Measurements from ENCODE around the gene FKBP1B.
"Not testable (repeated sequence)": the region's sequence is repeated elsewhere in the genome, so short reads cannot be mapped to it uniquely, and the experiment has no call there.

Gene FKBP1B

DNA sequence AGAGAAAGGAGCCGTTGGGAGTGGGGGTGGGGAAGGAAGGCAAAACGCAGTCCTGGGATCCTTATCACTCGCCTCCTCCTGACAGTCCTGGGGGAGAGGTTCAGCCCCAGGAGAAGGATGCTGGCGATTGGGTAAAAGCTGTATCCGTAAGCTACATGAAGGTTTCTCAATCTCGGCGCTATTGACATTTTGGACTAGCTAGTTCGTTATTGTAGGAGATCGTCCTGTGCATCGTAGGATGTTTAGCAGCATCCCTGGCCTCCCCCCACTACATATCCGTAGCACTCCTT, 35.6 kb downstream of the FKBP1B start:
- no peak for TF ChIP-seq TCF4 (CRISPR knock-in tag; IDR thresholded peaks at IDR 0.05; ENCODE audit: borderline replicate concordance)
- TF ChIP-seq, protein P1, sequence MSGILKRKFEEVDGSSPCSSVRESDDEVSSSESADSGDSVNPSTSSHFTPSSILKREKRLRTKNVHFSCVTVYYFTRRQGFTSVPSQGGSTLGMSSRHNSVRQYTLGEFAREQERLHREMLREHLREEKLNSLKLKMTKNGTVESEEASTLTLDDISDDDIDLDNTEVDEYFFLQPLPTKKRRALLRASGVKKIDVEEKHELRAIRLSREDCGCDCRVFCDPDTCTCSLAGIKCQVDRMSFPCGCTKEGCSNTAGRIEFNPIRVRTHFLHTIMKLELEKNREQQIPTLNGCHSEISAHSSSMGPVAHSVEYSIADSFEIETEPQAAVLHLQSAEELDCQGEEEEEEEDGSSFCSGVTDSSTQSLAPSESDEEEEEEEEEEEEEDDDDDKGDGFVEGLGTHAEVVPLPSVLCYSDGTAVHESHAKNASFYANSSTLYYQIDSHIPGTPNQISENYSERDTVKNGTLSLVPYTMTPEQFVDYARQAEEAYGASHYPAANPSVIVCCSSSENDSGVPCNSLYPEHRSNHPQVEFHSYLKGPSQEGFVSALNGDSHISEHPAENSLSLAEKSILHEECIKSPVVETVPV (CRISPR knock-in tag; IDR thresholded peaks at IDR 0.05): no peak
- TF ChIP-seq ZNF8 (CRISPR knock-in tag; IDR thresholded peaks at IDR 0.05): no peak
- TF ChIP-seq CSDC2 (CRISPR knock-in tag; IDR thresholded peaks at IDR 0.05): no peak
- TF ChIP-seq, protein P2, sequence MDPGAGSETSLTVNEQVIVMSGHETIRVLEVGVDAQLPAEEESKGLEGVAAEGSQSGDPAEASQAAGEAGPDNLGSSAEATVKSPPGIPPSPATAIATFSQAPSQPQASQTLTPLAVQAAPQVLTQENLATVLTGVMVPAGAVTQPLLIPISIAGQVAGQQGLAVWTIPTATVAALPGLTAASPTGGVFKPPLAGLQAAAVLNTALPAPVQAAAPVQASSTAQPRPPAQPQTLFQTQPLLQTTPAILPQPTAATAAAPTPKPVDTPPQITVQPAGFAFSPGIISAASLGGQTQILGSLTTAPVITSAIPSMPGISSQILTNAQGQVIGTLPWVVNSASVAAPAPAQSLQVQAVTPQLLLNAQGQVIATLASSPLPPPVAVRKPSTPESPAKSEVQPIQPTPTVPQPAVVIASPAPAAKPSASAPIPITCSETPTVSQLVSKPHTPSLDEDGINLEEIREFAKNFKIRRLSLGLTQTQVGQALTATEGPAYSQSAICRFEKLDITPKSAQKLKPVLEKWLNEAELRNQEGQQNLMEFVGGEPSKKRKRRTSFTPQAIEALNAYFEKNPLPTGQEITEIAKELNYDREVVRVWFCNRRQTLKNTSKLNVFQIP (CRISPR knock-in tag; IDR thresholded peaks at IDR 0.05; ENCODE audit: borderline replicate concordance, low read depth): no peak
- no peak for TF ChIP-seq ZFP3 (CRISPR knock-in tag; IDR thresholded peaks at IDR 0.05)
- ATAC-seq: no peak

DNA sequence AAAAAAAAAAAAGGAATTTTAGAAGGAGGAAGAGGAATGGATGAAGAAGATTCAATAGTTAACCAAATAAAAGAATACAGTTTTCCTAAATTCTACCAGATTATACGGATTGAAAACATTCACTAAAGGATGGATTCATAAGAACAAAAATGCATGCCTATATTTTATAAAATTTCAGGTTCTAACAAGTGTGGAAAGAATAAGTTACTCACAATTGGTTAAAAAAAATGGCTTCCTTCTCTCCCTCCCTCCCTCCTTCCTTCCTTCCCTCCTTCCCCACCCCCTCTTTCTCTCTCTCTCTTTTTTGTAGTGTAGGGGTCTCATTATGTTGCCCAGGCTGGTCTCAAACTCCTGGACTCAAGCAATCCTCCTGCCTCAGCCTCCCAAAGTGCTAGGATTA, 36.7 kb downstream of the FKBP1B start:
- no peak for ATAC-seq
- TF ChIP-seq ZFP30 (CRISPR knock-in tag; IDR thresholded peaks at IDR 0.05): no peak
- no peak for TF ChIP-seq BACH2 (CRISPR knock-in tag; IDR thresholded peaks at IDR 0.05; ENCODE audit: borderline replicate concordance)
- no peak for TF ChIP-seq CSDC2 (CRISPR knock-in tag; IDR thresholded peaks at IDR 0.05)
- TF ChIP-seq RARB (CRISPR knock-in tag; IDR thresholded peaks at IDR 0.05): no peak
- no peak for TF ChIP-seq SNAI2 (CRISPR knock-in tag; IDR thresholded peaks at IDR 0.05)

DNA sequence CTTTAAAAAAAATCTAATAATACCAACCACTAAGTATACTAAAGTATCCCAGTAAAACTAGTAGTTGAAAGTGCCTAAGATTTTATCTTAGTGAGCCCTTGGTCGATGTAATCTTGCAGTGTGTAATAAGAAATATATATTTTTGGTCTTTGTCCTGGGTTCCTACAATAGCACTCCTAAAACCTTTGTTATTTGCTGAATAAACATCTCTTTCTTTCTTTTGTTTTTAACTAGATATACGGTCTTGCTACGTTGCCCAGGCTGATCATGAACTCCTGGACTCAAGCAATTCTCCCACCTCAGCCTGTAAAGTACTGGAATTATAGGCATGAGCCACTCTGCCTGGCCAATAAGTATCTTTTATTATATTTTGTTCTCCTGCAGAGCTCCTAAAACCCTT, 37.5 kb downstream of the FKBP1B start:
- ATAC-seq: no peak

DNA sequence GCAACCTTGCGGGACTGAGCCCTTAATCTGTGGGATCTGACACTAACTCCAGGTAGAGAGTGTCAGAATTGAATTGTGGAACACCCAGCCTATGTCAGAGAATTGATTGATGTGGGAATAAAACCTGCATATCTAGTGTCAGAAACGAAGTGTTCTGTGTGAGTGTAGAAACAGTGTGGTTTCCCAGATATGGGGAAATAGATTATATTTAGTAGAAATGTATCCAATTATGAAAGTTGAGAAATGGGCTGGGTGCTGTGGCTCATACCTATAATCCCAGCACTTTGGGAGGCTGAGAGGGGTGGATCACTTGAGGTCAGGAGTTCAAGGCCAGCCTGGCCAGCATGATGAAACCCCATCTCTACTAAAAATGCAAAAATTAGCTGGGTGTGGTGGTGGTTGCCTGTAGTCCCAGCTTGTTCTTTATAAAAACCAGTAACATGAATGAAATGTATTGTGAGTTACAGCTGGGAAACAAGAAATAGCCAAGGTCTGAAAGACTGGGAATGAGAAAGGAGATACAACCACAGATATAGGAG, 39.3 kb downstream of the FKBP1B start:
- TF ChIP-seq ZNF8 (CRISPR knock-in tag; IDR thresholded peaks at IDR 0.05) (no peak), ZNF565 (CRISPR knock-in tag; conservative IDR thresholded peaks at IDR 0.05; ENCODE audit: low read depth) (no peak), GLIS3 (CRISPR knock-in tag; IDR thresholded peaks at IDR 0.05) (no peak), ZFP30 (CRISPR knock-in tag; IDR thresholded peaks at IDR 0.05) (no peak), RARB (CRISPR knock-in tag; IDR thresholded peaks at IDR 0.05) (no peak)
- TF ChIP-seq, protein P1 (CRISPR knock-in tag; IDR thresholded peaks at IDR 0.05): no peak
- TF ChIP-seq, protein P3, sequence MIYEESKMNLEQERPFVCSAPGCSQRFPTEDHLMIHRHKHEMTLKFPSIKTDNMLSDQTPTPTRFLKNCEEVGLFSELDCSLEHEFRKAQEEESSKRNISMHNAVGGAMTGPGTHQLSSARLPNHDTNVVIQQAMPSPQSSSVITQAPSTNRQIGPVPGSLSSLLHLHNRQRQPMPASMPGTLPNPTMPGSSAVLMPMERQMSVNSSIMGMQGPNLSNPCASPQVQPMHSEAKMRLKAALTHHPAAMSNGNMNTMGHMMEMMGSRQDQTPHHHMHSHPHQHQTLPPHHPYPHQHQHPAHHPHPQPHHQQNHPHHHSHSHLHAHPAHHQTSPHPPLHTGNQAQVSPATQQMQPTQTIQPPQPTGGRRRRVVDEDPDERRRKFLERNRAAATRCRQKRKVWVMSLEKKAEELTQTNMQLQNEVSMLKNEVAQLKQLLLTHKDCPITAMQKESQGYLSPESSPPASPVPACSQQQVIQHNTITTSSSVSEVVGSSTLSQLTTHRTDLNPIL (CRISPR knock-in tag; IDR thresholded peaks at IDR 0.05; ENCODE audit: low read depth): no peak
- no peak for ATAC-seq

More for the DNA sequence above, 37.5 kb downstream of the FKBP1B start:
- no peak for TF ChIP-seq PPARA (CRISPR knock-in tag; IDR thresholded peaks at IDR 0.05; ENCODE audit: borderline replicate concordance)
- TF ChIP-seq, protein P3 (CRISPR knock-in tag; IDR thresholded peaks at IDR 0.05; ENCODE audit: low read depth): no peak
- TF ChIP-seq ARNTL (CRISPR knock-in tag; IDR thresholded peaks at IDR 0.05; ENCODE audit: borderline replicate concordance, low read depth): no peak
- TF ChIP-seq ZFP30 (CRISPR knock-in tag; IDR thresholded peaks at IDR 0.05): no peak
- TF ChIP-seq ZNF70 (CRISPR knock-in tag; IDR thresholded peaks at IDR 0.05): no peak
- TF ChIP-seq RARB (CRISPR knock-in tag; IDR thresholded peaks at IDR 0.05): no peak
- TF ChIP-seq ESRRG (CRISPR knock-in tag; IDR thresholded peaks at IDR 0.05): no peak
- TF ChIP-seq, protein P1 (CRISPR knock-in tag; IDR thresholded peaks at IDR 0.05): no peak
- TF ChIP-seq GLIS3 (CRISPR knock-in tag; IDR thresholded peaks at IDR 0.05): no peak
- TF ChIP-seq SNAI2 (CRISPR knock-in tag; IDR thresholded peaks at IDR 0.05): no peak
- no peak for TF ChIP-seq ZNF565 (CRISPR knock-in tag; conservative IDR thresholded peaks at IDR 0.05; ENCODE audit: low read depth)
- TF ChIP-seq TOX (CRISPR knock-in tag; IDR thresholded peaks at IDR 0.05; ENCODE audit: borderline replicate concordance): no peak
- no peak for TF ChIP-seq TCF4 (CRISPR knock-in tag; IDR thresholded peaks at IDR 0.05; ENCODE audit: borderline replicate concordance)
- TF ChIP-seq ISL1 (CRISPR knock-in tag; IDR thresholded peaks at IDR 0.05): no peak
- TF ChIP-seq CSDC2 (CRISPR knock-in tag; IDR thresholded peaks at IDR 0.05): no peak

DNA sequence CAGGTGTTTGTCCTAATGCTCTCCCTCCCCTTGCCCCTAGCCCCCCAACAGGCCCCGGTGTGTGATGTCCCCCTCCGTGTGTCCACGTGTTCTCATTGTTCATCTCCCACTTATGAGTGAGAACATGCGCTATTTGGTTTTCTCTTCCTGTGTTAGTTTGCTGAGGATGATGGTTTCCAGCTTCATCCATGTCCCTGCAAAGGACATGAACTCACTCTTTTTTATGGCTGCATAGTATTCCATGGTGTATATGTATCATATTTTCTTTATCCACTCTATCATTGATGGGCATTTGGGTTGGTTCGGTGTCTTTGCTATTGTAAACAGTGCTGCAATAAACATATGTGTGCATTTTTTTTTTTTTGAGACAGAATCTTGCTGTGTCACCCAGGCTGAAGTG, 43.7 kb downstream of the FKBP1B start:
- not testable (repeated sequence) for ATAC-seq

DNA sequence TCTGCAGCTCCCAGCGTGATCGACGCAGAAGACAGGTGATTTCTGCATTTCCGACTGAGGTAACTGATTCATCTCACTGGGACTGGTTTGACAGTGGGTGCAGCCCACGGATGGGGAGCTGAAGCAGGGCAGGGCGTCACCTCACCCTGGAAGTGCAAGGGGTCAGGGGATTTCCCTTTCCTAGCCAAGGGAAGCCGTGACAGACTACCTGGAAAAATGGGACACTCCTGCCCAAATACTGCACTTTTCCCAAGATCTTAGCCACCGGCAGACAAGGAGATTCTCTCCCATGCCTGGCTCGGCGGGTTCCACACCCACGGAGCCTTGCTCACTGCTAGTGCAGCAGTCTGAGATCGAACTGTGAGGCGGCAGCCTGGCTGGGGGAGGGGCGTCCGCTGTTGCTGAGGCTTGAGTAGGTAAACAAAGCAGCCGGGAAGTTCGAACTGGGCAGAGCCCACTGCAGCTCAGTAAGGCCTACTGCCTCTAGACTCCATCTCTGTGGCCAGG, 45.7 kb downstream of the FKBP1B start:
- not testable (repeated sequence) for ATAC-seq
